Measurements from ENCODE around the gene ABHD2.

The ABHD2 gene

DNA sequence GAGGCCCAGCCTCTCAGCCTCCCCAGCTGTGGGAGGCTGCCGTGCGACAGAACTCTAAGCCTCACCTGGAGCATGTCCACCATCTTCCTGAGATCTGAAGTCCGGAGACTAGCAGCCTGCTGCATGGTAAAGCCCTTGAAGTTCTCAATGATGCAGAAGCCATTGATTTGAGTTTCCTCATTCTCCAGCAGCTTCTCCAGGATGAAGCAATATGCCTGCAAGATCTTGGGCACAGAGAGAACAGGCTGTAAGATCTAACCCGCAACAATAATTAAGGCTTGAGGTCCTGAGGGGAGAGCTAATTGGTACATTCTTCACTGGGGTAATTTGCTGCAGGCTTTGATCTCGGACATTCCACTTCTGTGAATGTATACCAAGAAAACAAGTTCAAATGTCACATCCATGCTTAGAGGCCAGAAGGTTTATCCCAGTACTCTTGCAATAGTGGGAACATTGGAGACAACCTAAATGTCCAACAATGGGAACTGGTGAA is 123.5 kb downstream of the ABHD2 start:
- no peak overlapping the region for H3K4me3 ChIP-seq (ENCODE audit: low read depth, low read length)
- TF ChIP-seq, protein P1, sequence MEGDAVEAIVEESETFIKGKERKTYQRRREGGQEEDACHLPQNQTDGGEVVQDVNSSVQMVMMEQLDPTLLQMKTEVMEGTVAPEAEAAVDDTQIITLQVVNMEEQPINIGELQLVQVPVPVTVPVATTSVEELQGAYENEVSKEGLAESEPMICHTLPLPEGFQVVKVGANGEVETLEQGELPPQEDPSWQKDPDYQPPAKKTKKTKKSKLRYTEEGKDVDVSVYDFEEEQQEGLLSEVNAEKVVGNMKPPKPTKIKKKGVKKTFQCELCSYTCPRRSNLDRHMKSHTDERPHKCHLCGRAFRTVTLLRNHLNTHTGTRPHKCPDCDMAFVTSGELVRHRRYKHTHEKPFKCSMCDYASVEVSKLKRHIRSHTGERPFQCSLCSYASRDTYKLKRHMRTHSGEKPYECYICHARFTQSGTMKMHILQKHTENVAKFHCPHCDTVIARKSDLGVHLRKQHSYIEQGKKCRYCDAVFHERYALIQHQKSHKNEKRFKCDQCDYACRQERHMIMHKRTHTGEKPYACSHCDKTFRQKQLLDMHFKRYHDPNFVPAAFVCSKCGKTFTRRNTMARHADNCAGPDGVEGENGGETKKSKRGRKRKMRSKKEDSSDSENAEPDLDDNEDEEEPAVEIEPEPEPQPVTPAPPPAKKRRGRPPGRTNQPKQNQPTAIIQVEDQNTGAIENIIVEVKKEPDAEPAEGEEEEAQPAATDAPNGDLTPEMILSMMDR (IDR thresholded peaks at IDR 0.05; ENCODE audit: borderline replicate concordance, insufficient read depth, low read depth, low read length) = no peak

GRCh38 chr15:89215627-89216026 is 127.4 kb downstream of the ABHD2 start:
- TF ChIP-seq, protein P1 (IDR thresholded peaks at IDR 0.05; ENCODE audit: borderline replicate concordance, insufficient read depth, low read depth, low read length) = no peak
- no peak overlapping the region for H3K4me3 ChIP-seq (ENCODE audit: low read depth, low read length)

GRCh38 chr15:89217031-89217430 is 128.8 kb downstream of the ABHD2 start:
- TF ChIP-seq, protein P1 (IDR thresholded peaks at IDR 0.05; ENCODE audit: borderline replicate concordance, insufficient read depth, low read depth, low read length) = no peak
- H3K4me3 ChIP-seq (ENCODE audit: low read depth, low read length) = no peak overlapping the region

DNA sequence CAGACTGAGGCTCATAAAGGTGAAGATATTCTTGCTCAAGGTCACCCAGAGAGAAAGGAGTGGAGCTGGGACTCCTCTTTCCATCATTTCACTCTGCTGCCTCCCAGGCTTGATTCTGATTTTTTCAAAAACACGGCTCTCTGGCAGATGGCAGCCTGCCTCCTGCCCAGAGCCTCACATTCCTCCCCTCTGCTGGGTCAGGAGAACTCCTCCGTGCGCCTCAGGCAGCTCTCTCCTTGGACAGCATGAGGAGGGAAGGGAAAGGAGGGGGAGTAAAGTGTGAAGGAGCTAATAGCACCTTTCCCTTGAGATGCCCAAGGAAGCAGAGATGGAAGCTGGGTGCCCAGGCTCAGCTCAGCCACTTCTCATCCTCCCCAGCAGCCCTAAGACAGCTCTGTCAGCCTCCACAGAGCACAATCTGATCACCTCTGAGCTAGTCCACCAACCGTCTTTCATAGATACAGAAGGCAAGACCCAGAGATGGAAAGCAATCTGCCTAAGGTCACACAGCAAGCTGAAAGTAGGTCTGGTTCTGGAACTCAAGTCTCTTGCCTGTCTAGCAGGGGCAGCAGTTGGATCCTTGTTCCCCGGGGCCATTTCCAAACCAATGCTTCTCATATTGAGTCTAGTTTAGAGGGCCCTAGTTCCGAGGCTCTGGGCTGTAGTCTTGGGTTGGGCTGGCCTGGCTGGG is 129.6 kb downstream of the ABHD2 start:
- TF ChIP-seq, protein P1 (IDR thresholded peaks at IDR 0.05; ENCODE audit: borderline replicate concordance, insufficient read depth, low read depth, low read length) = no peak
- H3K4me3 ChIP-seq (ENCODE audit: low read depth, low read length) = no peak overlapping the region

GRCh38 chr15:89218531-89218930 is 130.3 kb downstream of the ABHD2 start:
- TF ChIP-seq, protein P1 (IDR thresholded peaks at IDR 0.05; ENCODE audit: borderline replicate concordance, insufficient read depth, low read depth, low read length) = no peak
- no peak overlapping the region for H3K4me3 ChIP-seq (ENCODE audit: low read depth, low read length)

- H3K4me3 ChIP-seq (ENCODE audit: low read depth, low read length) = no peak within 1 kb of the TSS
These were observed 133.3 kb downstream of the ABHD2 start, which contains the start of gene RLBP1 for GRCh38 chr15:89221543-89221942. Gene RLBP1, minus strand, starts transcription at chr15:89221579. Its CDS starts 2,604 bp downstream, at chr15:89218975.

More at GRCh38 chr15:89221543-89221942, 133.3 kb downstream of the ABHD2 start, which contains the start of gene RLBP1:
- TF ChIP-seq, protein P1 (IDR thresholded peaks at IDR 0.05; ENCODE audit: borderline replicate concordance, insufficient read depth, low read depth, low read length) = no peak

Measured in GM12875 (cell line).